ENCODE data around the gene MLLT10.

The MLLT10 gene

GRCh38 chr10:21740989-21741388 is 207.0 kb downstream of the MLLT10 start:
- DNase-seq (ENCODE audit: low spot score): no peak

DNA sequence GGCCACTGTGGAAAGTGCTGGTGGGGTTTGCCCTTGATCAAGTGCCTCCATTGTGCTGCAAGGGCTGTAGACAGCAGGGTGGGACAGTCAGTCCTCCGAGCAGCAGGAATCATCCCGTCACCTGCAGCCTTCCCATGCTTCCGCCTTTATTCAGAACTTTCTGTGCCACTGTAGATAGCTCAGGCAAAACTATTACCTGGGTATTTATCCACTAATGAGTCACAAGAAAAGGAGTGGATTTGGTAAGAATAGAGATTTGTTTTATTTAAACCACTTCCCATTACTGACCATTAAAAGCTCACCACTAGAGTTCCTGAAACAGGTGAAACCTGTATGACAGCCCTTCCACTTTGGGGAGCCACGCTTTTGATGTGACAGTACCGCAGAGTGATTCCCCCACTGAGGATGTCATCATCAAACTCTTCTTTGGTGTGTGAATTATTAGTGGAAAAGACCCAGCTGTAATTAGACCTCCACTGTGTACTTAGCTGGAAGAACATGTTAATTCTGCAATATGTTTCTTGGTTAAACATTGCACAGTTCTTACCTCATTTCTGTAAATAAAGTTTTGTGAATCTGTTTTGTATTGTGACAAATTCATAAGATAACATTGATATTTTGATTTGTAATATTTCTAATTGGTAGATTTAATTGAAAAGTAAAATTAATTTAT is 208.8 kb downstream of the MLLT10 start:
- DNase-seq (ENCODE audit: low spot score): no peak

- no peak for DNase-seq (ENCODE audit: low spot score)
Observed at GRCh38 chr10:21744223-21744622, 210.2 kb downstream of the MLLT10 start.

DNA sequence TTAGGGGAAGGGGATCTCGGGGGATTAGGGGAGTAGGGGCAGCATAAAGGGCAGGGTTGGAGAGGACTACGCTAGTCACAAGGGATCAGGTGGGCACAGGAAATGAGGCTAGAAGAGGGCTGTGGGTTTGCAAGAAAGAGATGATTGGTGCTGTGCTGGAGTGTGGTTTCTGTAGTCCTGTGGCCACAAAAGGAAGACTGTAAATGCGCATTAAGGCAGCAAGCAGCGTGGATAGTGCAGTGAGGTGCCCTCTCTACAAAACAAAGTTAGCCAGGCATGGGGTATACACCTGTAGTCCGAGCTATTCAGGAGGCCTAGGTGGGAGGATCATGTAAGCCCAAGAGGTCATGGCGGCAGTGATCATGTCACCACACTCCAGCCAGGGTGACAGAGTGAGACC is 212.1 kb downstream of the MLLT10 start:
- no peak for DNase-seq (ENCODE audit: low spot score)

GRCh38 chr10:21747809-21748208 is 213.8 kb downstream of the MLLT10 start:
- no peak for DNase-seq (ENCODE audit: low spot score)

DNA sequence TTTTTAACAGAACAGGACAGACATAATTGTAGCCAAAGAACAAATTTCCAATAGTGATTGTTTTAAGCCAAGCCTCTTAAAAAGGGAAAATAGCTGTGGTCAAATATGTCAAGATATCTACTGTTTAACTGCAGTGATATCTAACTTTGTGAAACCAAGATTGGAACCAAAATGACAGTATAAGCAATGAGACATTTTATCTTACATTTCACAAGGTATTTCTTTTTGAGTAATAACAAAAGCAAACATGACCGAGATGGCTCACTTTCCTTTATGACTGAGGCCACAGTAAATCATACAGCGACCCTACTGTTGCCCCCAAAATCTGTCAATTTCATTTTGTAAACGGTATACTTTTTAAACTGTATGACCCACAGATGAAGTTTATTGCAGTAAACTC is 215.8 kb downstream of the MLLT10 start:
- DNase-seq (ENCODE audit: low spot score): no peak

DNA sequence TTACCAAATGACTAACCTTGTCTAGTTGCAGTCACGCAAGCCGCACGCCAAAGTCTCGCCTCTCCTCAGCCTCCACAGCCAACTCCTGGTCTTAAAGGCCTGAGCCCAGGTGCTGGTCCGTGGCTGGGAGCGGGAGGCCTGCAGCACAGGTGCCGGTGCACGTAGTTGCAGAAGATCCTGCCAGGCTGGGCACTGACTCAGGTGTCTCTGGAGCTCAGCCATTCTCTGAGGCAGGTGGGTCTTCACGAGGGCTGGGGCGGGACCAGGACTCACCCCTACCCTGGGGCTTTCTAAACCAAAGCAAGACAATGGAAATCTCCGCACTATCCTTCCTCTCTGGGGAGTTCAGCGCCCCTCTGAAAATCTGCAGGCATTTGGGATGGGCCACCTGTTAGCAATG is 216.4 kb downstream of the MLLT10 start:
- no peak for DNase-seq (ENCODE audit: low spot score)

DNA sequence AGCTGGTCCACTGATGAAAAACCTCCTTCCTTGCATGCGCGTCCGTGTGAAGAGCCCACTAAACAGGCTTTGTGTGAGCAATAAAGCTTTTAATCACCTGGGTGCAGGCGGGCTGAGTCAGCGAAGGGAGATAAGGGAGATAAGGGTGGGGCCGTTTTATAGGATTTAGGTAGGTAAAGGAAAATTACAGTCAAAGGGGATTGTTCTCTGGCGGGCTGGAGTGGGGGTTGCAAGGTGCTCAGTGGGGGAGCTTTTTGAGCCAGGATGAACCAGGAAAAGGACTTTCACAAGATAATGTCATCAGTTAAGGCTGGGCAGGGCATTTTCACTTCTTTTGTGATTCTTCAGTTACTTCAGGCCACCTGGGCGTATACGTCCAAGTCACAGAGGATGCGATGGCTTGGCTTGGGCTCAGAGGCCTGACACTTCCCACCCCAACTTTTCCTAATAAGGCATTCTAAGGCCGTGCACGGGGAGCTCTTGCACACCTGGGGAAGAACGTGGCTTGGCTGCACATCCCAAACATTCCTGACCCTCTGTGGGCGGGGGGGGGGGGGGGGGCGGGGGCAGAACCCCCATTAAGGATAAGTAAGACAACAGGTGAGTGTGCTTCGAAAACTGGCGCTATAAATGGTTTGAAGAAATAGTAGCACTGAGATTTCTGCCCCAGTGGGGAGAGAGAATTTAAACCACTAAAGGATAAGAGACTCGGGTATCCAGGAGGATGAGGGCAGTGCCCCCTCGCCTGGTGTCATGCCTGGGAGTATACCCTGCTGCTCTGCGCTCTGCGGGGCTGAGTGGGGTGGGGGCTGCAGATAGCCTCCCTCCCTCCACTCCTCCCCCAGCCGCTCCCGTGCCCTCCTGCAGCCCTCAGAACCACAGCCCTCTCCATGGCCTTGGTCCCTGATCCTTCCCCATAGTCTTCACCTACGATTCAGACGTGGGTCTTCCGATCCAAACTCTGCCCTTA is 217.6 kb downstream of the MLLT10 start:
- DNase-seq (ENCODE audit: low spot score): no peak

DNA sequence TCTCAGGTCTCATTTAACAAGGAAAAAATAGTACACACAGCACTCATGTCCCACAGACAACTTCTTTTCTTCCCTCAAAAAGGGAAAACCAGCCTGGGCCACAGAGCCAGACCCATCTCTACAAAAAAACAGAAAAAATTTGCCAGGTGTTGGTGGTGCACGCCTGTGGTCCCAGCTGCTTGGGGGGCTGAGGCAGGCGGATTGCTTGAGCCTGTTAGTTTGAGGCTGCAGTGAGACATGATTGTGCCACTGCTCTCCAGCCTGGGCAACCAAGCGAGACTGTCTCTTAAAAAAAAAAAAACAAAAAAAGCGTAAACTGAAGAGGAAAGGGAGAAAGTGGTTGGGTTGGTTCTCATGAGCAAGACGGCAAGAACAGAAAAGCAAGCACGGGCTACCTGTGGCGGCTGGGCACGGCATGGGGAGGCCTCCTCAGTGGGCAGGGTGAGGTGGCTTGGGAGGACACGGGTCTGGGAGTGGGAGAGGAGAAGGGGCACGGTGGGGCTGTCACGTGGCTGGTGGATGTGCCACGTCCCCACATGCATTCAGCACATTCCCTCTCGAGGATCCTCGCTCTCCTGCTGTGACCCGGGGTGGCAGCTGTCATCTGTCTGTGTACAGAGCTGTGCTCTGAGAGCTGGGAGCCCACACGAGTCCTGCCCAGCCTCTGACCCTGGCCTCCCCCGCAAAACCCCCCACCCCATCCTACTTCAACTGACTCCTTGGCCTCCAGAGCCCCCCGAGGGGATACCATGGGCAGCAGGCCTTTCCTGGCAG is 219.7 kb downstream of the MLLT10 start:
- DNase-seq (ENCODE audit: low spot score): no peak

DNA sequence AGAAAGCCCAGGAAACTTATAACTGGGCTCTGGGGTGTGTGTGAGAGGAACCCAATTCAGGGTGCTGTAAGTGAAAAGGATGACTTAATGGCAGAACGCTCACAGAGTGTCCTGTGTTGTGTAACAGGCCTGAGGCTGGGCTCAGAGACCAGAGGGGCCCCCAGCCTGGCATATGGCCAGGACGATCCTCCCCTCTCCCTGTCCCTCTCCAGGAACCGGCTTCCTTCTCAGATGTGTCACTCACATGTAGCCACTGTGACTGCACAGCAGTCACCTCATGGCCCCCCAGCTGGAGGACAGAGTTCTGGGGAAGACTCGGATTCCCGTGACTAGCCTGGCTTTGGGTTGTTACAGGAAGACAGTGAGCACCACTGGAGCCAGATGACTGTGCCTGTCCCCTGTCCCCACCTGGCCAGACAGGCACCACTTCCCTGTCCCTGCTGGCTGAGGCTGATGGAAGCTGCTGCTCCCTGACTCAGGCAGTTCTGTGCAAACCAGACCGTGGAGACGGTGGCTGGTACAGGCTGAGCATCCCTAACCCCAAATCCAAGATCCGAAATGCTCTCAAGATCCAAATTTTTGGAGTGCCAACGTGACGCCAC is 220.5 kb downstream of the MLLT10 start:
- no peak for DNase-seq (ENCODE audit: low spot score)

- DNase-seq (ENCODE audit: low spot score): no peak
Observed at GRCh38 chr10:21756707-21757106, 222.7 kb downstream of the MLLT10 start.

DNA sequence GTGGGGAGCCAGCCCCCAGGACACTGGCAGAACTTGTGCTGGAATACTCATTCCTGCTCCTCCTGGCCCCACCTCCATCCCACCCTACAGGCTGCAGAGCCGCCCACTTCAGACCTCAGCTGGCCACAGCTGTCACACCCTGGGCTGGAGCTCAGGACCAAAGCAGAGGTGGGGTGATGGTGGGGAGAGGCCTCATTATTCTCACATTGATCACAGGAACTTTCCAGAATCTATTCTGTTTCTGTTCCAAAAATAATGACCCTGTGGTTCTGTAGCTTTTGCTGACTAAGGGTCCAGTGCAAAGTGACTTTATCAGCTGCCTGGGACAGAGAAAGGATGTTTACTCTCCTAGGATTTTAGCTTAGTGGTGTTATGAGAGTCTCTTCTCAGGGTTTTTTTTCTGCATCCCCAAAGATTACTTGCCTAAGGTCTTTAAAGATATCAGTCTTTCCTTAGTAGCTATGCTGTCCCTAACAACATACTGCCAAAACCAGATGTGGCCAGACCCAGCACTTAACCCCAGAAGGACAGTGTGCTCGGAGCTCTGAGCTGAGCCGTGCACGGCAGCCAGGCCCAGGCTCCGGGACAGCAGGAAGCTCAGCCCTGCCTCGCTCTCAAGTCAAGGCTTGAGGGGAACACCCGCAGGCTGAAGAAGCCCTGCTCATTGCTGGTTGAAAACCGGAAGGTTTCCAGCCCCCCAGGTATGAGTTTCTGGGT is 223.3 kb downstream of the MLLT10 start:
- no peak for DNase-seq (ENCODE audit: low spot score)

- DNase-seq (ENCODE audit: low spot score): no peak
Observed at GRCh38 chr10:21758239-21758638, 224.2 kb downstream of the MLLT10 start.

- no peak for DNase-seq (ENCODE audit: low spot score)
Observed at GRCh38 chr10:21758696-21759095, 224.7 kb downstream of the MLLT10 start.

DNA sequence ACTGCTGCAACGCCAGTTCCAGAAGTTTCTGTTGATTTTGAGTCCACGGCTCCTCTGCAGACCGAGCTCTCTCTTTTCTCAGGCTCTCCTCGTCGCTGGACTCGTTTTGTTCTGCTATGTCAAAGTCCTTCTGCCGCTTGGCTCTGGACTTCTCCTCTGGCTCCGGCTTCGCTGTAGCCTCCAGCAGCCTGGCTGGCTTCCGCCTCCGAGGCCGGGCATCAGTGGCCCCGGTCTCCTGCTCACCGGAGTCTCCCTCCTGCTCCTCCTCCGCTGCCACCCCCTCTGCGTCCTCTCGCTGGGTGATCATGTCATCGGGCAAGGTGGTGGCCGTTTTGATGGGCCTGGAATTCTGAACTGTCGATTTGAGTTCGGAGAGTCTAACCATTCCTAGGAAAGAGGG is 225.2 kb downstream of the MLLT10 start:
- DNase-seq (ENCODE audit: low spot score): no peak

- DNase-seq (ENCODE audit: low spot score): no peak
Observed at GRCh38 chr10:21760332-21760731, 226.3 kb downstream of the MLLT10 start.

GRCh38 chr10:21764466-21765189 is 230.6 kb downstream of the MLLT10 start:
- no peak for DNase-seq (ENCODE audit: low spot score)

GRCh38 chr10:21769041-21769440 is 235.0 kb downstream of the MLLT10 start:
- no peak for DNase-seq (ENCODE audit: low spot score)

- DNase-seq (ENCODE audit: low spot score): no peak
Observed at GRCh38 chr10:21771219-21771618, 237.2 kb downstream of the MLLT10 start.

DNA sequence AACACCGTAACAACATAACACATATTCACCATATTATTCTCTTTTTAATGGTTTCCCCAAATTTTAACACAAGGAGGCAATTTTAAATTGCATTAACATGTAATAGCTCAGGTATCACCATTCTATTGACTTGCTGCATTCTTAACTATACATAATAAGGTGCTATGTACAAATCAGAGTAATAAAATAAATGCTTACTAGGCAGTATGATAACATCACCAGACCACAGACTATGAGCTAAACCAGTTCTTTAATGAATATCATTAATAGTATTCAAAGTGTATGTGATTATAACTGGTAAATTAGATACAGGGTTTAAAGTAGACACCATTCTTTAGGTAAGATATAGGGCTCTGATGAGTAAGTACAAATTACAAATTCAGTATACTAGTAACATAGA is 242.9 kb downstream of the MLLT10 start:
- no peak for DNase-seq (ENCODE audit: low spot score)

DNA sequence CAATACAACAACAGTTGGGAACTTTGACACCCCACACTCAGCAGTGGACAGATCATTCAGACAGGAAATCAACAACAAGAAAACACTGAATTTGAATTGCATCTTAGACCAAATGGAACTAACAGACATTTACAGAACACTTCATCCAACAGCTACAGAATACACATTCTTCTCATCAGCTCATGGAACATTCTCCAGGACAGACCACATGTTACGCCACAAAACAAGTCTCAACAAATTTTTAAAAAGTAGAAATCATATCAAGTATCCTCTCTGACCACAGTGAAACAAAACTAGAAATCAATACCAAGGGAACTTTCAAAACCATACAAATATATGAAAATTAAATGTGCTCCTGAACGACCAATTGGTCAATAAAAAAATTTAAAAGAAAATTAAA is 257.2 kb downstream of the MLLT10 start:
- no peak for DNase-seq (ENCODE audit: low spot score)

All from pons (tissue), 1 donor.